A673 (cell line): ENCODE results near the gene RPL29. TPM values are rescaled to one million over a fixed set of nuclear protein-coding genes. Genes with fewer than 3 reads are reported as not detected.

ENCODE experiments used
- BruUV-seq: library from RNA; stranded (reverse); fragments of 400-500 nt; replicated peaks from 2 replicates; lab custom pipeline; 2021; lab: Mats Ljungman, UMichigan
- CTCF ChIA-PET: fragments of 300-600 bp; sonication (Branson Sonifier 250); formaldehyde crosslinking; loops from one replicate; lab custom pipeline; 2022; ENCODE audit warnings: antibody characterized with exemption; lab: Charles Lee
- POLR2A ChIA-PET: fragments of 300-600 bp; sonication (Branson Sonifier 250); formaldehyde crosslinking; loops from one replicate; lab custom pipeline; 2022; ENCODE audit warnings: antibody characterized with exemption; ENCODE audit not compliant: low non-redundant PET; lab: Charles Lee
- DNase-seq: peaks from one replicate; pipeline ENCODE4 v3.0.0-alpha.2; 2015; ENCODE audit warnings: low spot score
- H3K27ac ChIP-seq: fragments of 200-600 bp; sonication (generic); 2 replicates; pipeline ENCODE4 v1.5.1; 2016; ENCODE audit warnings: mixed run types, low read depth, mild to moderate bottlenecking, mixed read lengths, antibody characterized with exemption, low read length; ENCODE audit not compliant: poor library complexity, severe bottlenecking
- H3K27me3 ChIP-seq: fragments of 200-600 bp; sonication (generic); replicated peaks from 2 replicates; pipeline ENCODE4 v1.6.1; 2017; ENCODE audit warnings: mixed run types, low read depth, mild to moderate bottlenecking, mixed read lengths, antibody characterized with exemption, low read length; ENCODE audit not compliant: insufficient read depth, poor library complexity
- H3K36me3 ChIP-seq: fragments of 200-600 bp; sonication (generic); 2 replicates; pipeline ENCODE4 v1.6.1; 2016; ENCODE audit warnings: mixed run types, mild to moderate bottlenecking, mixed read lengths, antibody characterized with exemption, low read length; ENCODE audit not compliant: insufficient read depth, poor library complexity, severe bottlenecking
- H3K4me1 ChIP-seq: fragments of 200-600 bp; sonication (generic); 2 replicates; pipeline ENCODE4 v1.6.1; 2017; ENCODE audit warnings: mixed run types, mild to moderate bottlenecking, mixed read lengths, antibody characterized with exemption, low read length; ENCODE audit not compliant: insufficient read depth, poor library complexity, severe bottlenecking
- H3K4me3 ChIP-seq: fragments of 200-600 bp; sonication (generic); 2 replicates; pipeline ENCODE4 v1.5.1; 2016; ENCODE audit warnings: low read depth, mixed run types, mild to moderate bottlenecking, mixed read lengths, low read length; ENCODE audit not compliant: poor library complexity, severe bottlenecking
- H3K9me3 ChIP-seq: fragments of 200-600 bp; sonication (generic); 2 replicates; pipeline ENCODE4 v1.6.1; 2016; ENCODE audit warnings: mixed run types, low read depth, mild to moderate bottlenecking, mixed read lengths, antibody characterized with exemption, low read length; ENCODE audit not compliant: poor library complexity, severe bottlenecking
- EZH2 ChIP-seq: fragments of 200-600 bp; sonication (generic); IDR thresholded peaks from 2 replicates; pipeline ENCODE4 v1.6.1; 2017; ENCODE audit warnings: borderline replicate concordance, low read depth, mild to moderate bottlenecking, mixed read lengths, antibody characterized with exemption, low read length; ENCODE audit not compliant: poor library complexity, severe bottlenecking
- intact Hi-C: fragments of 100-400 bp; cut with micrococcal nuclease; formaldehyde crosslinking; loops from one replicate; pipeline ENCODE4 v1.10.0; 2022; ENCODE audit not compliant: unreplicated experiment
- total RNA-seq: library from RNA; stranded (reverse); gene quantifications from 2 replicates; pipeline ENCODE4 v1.2.3, GENCODE V29; 2021
- TF ChIP-seq, protein P1 (sequence below): fragments of 300-800, 200-600 bp; sonication (generic); conservative IDR thresholded peaks from 2 replicates; pipeline ENCODE4 v1.5.1; 2017; ENCODE audit warnings: low read depth, mild to moderate bottlenecking, antibody characterized with exemption, low read length, moderate library complexity, mixed read lengths

The RPL29 gene
- total RNA-seq, 1 experiment from 2014 or later, result 624 TPM

GRCh38 chr3:51955175-51955892 is 40.4 kb downstream of the RPL29 start, which contains the start of gene GPR62:
GPR62 (plus strand) TSS chr3:51955381; CDS start chr3:51955653, 272 bp downstream.
- H3K4me3 ChIP-seq, result peak within 1 kb of the TSS; percentile 34
- no TSS peak for BruUV-seq
- ChIA-PET CTCF (interaction anchor here (0.7 kb wide), 1 partner anchor 19 kb away, joined by 3 read pairs; the partner anchor contains the start of gene ABHD14B), POLR2A (no interaction called here)
- TF ChIP-seq EZH2, result no peak
- TF ChIP-seq, protein P1, sequence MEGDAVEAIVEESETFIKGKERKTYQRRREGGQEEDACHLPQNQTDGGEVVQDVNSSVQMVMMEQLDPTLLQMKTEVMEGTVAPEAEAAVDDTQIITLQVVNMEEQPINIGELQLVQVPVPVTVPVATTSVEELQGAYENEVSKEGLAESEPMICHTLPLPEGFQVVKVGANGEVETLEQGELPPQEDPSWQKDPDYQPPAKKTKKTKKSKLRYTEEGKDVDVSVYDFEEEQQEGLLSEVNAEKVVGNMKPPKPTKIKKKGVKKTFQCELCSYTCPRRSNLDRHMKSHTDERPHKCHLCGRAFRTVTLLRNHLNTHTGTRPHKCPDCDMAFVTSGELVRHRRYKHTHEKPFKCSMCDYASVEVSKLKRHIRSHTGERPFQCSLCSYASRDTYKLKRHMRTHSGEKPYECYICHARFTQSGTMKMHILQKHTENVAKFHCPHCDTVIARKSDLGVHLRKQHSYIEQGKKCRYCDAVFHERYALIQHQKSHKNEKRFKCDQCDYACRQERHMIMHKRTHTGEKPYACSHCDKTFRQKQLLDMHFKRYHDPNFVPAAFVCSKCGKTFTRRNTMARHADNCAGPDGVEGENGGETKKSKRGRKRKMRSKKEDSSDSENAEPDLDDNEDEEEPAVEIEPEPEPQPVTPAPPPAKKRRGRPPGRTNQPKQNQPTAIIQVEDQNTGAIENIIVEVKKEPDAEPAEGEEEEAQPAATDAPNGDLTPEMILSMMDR, result no peak
- intact Hi-C loops, result no loop called here
- H3K4me1 ChIP-seq, result no peaks in the 10 kb centered on the region
- no peaks in the 10 kb centered on the region for H3K36me3 ChIP-seq
- H3K9me3 ChIP-seq, result no peaks in the 10 kb centered on the region
- H3K27ac ChIP-seq, result no peak within 1 kb of the TSS
- H3K27me3 ChIP-seq, result no peaks in the 10 kb centered on the region
- no peak for DNase-seq

GRCh38 chr3:51954713-51955112 is 41.0 kb downstream of the RPL29 start:
- no peak overlapping the region for H3K27ac ChIP-seq
- intact Hi-C loops, result no loop called here
- H3K9me3 ChIP-seq, result no peaks in the 10 kb centered on the region
- H3K36me3 ChIP-seq, result no peaks in the 10 kb centered on the region
- TF ChIP-seq, protein P1, result no peak
- TF ChIP-seq EZH2, result no peak
- ChIA-PET POLR2A (no interaction called here), CTCF (no interaction called here)
- DNase-seq, result no peak
- no TSS peak for BruUV-seq
- H3K27me3 ChIP-seq, result no peaks in the 10 kb centered on the region
- no peaks in the 10 kb centered on the region for H3K4me1 ChIP-seq
- no peak overlapping the region for H3K4me3 ChIP-seq

GRCh38 chr3:51954105-51954504 is 41.6 kb downstream of the RPL29 start:
- H3K9me3 ChIP-seq, result no peaks in the 10 kb centered on the region
- no peak overlapping the region for H3K4me3 ChIP-seq
- H3K27ac ChIP-seq, result no peak overlapping the region
- H3K4me1 ChIP-seq, result no peaks in the 10 kb centered on the region
- no TSS peak for BruUV-seq
- no peak for DNase-seq
- no peaks in the 10 kb centered on the region for H3K36me3 ChIP-seq
- CTCF ChIA-PET, result no interaction called here
- intact Hi-C loops, result no loop called here
- TF ChIP-seq, protein P1, result no peak
- no peak for TF ChIP-seq EZH2
- POLR2A ChIA-PET, result no interaction called here
- no peaks in the 10 kb centered on the region for H3K27me3 ChIP-seq
